Smooth muscle cell (in vitro differentiated cells): Measurements from ENCODE around the gene ODAD3. TPM values are rescaled to one million over a fixed set of nuclear protein-coding genes. Genes with fewer than 3 reads are reported as not detected.

ENCODE experiments used
- DNase-seq: peaks from one replicate; lab custom pipeline; 2025; ENCODE audit not compliant: unreplicated experiment; lab: John Stamatoyannopoulos, UW
- H2AFZ ChIP-seq: fragments of 200-600 bp; sonication (generic); 2 replicates; pipeline ENCODE4 v1.6.0; 2016; ENCODE audit warnings: antibody characterized with exemption, low read depth, mild to moderate bottlenecking
- H3F3A ChIP-seq: fragments of 200-600 bp; sonication (generic); 2 replicates; pipeline ENCODE4 v1.6.0; 2017; ENCODE audit warnings: antibody characterized with exemption, low read depth
- H3K27ac ChIP-seq: fragments of 200-600 bp; sonication (generic); 2 replicates; pipeline ENCODE4 v1.5.1; 2016; ENCODE audit warnings: low read depth, mild to moderate bottlenecking
- H3K27me3 ChIP-seq: fragments of 200-600 bp; sonication (generic); 2 replicates; pipeline ENCODE4 v1.6.1; 2016; ENCODE audit warnings: low read depth, mild to moderate bottlenecking
- H3K36me3 ChIP-seq: fragments of 200-600 bp; sonication (generic); 2 replicates; pipeline ENCODE4 v1.5.1; 2016; ENCODE audit warnings: low read depth
- H3K4me1 ChIP-seq: fragments of 200-600 bp; sonication (generic); 2 replicates; pipeline ENCODE4 v1.5.1; 2016; ENCODE audit warnings: low read depth
- H3K4me2 ChIP-seq: fragments of 200-600 bp; sonication (generic); 2 replicates; pipeline ENCODE4 v1.6.0; 2016; ENCODE audit warnings: mild to moderate bottlenecking
- H3K4me3 ChIP-seq: fragments of 200-600 bp; sonication (generic); 2 replicates; pipeline ENCODE4 v1.5.1; 2016; ENCODE audit warnings: mild to moderate bottlenecking
- H3K79me2 ChIP-seq: fragments of 200-600 bp; sonication (generic); 2 replicates; pipeline ENCODE4 v1.6.0; 2016; ENCODE audit warnings: low read depth, mild to moderate bottlenecking
- H3K9ac ChIP-seq: fragments of 200-600 bp; sonication (generic); 2 replicates; pipeline ENCODE4 v1.6.0; 2016; ENCODE audit warnings: low read depth
- H3K9me3 ChIP-seq: fragments of 200-600 bp; sonication (generic); replicated peaks from 2 replicates; pipeline ENCODE4 v1.5.1; 2016; ENCODE audit warnings: low read depth
- H4K20me1 ChIP-seq: fragments of 200-600 bp; sonication (generic); 2 replicates; pipeline ENCODE4 v1.6.0; 2016; ENCODE audit warnings: low read depth
- WGBS: methylation state at CpG from one replicate; pipeline ENCODE4 v1.1.7; 2016; ENCODE audit warnings: low lambda C conversion rate; 5-methylcytosine and 5-hydroxymethylcytosine counted together
- polyA plus RNA-seq: library from polyadenylated mRNA; unstranded; fragments of >200 nt; fragmentation: Nextera tagmentation; extraction: Ambion mirVana; gene quantifications from 2 replicates; pipeline ENCODE4 v1.2.1, GENCODE V29; 2016
- total RNA-seq: library from RNA; depleted of rRNA; stranded (reverse); fragments of >200 nt; gene quantifications from 2 replicates; pipeline ENCODE4 v1.2.3, GENCODE V29; 2014
- TF ChIP-seq, protein P1 (sequence below): fragments of 200-600 bp; sonication (generic); IDR thresholded peaks from 2 replicates; pipeline ENCODE4 v1.5.1; 2017; ENCODE audit warnings: borderline replicate concordance, mild to moderate bottlenecking, antibody characterized with exemption; ENCODE audit not compliant: insufficient read depth, poor library complexity, severe bottlenecking

Gene ODAD3
- total and polyA plus RNA-seq, 2 experiments from 2014 or later: 5.1 TPM; not detected in 1

DNA sequence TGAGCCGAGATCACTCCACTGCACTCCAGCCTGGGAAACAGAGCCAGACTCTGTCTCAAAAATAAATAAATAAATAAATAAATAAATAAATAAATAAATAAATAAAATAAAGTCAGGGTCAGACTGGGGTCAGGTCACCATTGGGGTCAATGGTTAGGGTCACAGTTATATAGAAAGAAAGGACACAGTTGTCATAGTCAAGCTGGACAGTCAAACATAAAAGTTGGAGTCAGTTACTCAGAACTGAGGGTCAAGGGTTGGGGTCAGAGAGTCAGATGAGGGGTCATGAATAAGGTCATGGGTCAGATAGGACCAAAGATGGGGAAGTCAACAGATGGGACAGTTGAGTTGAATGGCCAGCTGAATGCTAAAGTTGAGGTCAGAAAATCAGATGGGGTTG, 34.1 kb downstream of the ODAD3 start:
- H3K9ac ChIP-seq: no peak overlapping the region

DNA sequence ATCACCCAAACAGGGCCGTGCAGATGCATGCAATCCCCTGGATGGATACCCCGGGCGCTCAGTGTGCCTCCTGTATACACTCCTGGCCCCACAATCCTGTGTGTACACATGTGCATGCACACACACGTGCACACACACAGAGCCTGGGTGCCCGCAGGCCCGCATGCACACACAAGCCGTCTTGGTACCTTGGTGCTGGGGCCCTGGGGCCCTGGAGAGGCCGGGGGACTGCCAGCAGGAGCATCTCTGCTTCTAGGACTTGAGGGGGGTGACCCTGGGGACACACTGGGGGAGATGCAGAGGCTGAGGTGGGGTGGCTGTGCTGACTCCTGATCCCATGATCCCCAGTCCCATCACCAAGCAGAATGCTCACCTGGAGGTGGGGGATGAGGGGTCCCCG, 35.3 kb downstream of the ODAD3 start:
- no peak overlapping the region for H3K27ac ChIP-seq
- H3K4me3 ChIP-seq: no peak overlapping the region
- H3K9ac ChIP-seq: no peak overlapping the region
- 95% methylated on average over 9 of the region's 9 CpGs for WGBS
- no peaks in the 10 kb centered on the region for H4K20me1 ChIP-seq
- TF ChIP-seq, protein P1, sequence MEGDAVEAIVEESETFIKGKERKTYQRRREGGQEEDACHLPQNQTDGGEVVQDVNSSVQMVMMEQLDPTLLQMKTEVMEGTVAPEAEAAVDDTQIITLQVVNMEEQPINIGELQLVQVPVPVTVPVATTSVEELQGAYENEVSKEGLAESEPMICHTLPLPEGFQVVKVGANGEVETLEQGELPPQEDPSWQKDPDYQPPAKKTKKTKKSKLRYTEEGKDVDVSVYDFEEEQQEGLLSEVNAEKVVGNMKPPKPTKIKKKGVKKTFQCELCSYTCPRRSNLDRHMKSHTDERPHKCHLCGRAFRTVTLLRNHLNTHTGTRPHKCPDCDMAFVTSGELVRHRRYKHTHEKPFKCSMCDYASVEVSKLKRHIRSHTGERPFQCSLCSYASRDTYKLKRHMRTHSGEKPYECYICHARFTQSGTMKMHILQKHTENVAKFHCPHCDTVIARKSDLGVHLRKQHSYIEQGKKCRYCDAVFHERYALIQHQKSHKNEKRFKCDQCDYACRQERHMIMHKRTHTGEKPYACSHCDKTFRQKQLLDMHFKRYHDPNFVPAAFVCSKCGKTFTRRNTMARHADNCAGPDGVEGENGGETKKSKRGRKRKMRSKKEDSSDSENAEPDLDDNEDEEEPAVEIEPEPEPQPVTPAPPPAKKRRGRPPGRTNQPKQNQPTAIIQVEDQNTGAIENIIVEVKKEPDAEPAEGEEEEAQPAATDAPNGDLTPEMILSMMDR: no peak
- DNase-seq: no peak
- no peaks in the 10 kb centered on the region for H3K79me2 ChIP-seq
- no peaks in the 10 kb centered on the region for H3K9me3 ChIP-seq
- H3F3A ChIP-seq: no peaks in the 10 kb centered on the region
- no peak overlapping the region for H3K4me2 ChIP-seq
- H3K36me3 ChIP-seq: no peaks in the 10 kb centered on the region
- no peaks in the 10 kb centered on the region for H3K27me3 ChIP-seq
- H3K4me1 ChIP-seq: no peaks in the 10 kb centered on the region
- H2AFZ ChIP-seq: no peak overlapping the region

More for the DNA sequence above, 34.1 kb downstream of the ODAD3 start:
- no peaks in the 10 kb centered on the region for H3K79me2 ChIP-seq
- H3K4me2 ChIP-seq: no peak overlapping the region
- no peaks in the 10 kb centered on the region for H3F3A ChIP-seq
- WGBS: 76% methylated on average over 1 of the region's 1 CpG
- H2AFZ ChIP-seq: no peak overlapping the region
- no peaks in the 10 kb centered on the region for H3K27me3 ChIP-seq
- no peaks in the 10 kb centered on the region for H3K9me3 ChIP-seq
- DNase-seq: no peak
- TF ChIP-seq, protein P1: no peak
- H3K27ac ChIP-seq: no peak overlapping the region
- no peaks in the 10 kb centered on the region for H4K20me1 ChIP-seq
- no peaks in the 10 kb centered on the region for H3K4me1 ChIP-seq
- H3K36me3 ChIP-seq: no peaks in the 10 kb centered on the region
- no peak overlapping the region for H3K4me3 ChIP-seq

- Histone ChIP-seq H3K27ac (no peak overlapping the region), H3K4me1 (no peaks in the 10 kb centered on the region), H3K4me2 (no peak overlapping the region), H3K9ac (no peak overlapping the region), H3K4me3 (no peak overlapping the region), H3K27me3 (no peaks in the 10 kb centered on the region), H3K79me2 (no peaks in the 10 kb centered on the region), H3K9me3 (no peaks in the 10 kb centered on the region), H3K36me3 (no peaks in the 10 kb centered on the region), H4K20me1 (no peaks in the 10 kb centered on the region), H2AFZ (no peak overlapping the region), H3F3A (no peaks in the 10 kb centered on the region)
- DNase-seq: no peak
- WGBS: 94% methylated on average over 15 of the region's 22 CpGs
- TF ChIP-seq, protein P1: no peak
Observed at GRCh38 chr19:11397089-11397610, 37.8 kb downstream of the ODAD3 start.
